H9 (cell line): ENCODE results near the gene SOD3. TPM values are rescaled to one million over a fixed set of nuclear protein-coding genes. Genes with fewer than 3 reads are reported as not detected.

Source experiments
- DNase-seq: peaks from one replicate; pipeline ENCODE4 v3.0.0-alpha.2; 2017
- H2AFZ ChIP-seq: one replicate; pipeline ENCODE4 v1.6.1; 2013; ENCODE audit warnings: mild to moderate bottlenecking, low read length, control low read depth, moderate library complexity
- H2AK5ac ChIP-seq: 2 replicates; pipeline ENCODE4 v1.6.1; 2013; ENCODE audit warnings: low read length, control low read depth, mixed read lengths; ENCODE audit not compliant: insufficient read length
- H2BK120ac ChIP-seq: one replicate; pipeline ENCODE4 v1.6.1; 2013; ENCODE audit warnings: low read depth, mild to moderate bottlenecking, low read length, control low read depth, inconsistent platforms; ENCODE audit not compliant: poor library complexity, severe bottlenecking
- H2BK12ac ChIP-seq: 2 replicates; pipeline ENCODE4 v1.6.1; 2013; ENCODE audit warnings: low read length, control low read depth, mixed read lengths, low read depth; ENCODE audit not compliant: insufficient read length
- H2BK15ac ChIP-seq: 2 replicates; pipeline ENCODE4 v1.6.1; 2013; ENCODE audit warnings: low read depth, low read length, control low read depth
- H2BK20ac ChIP-seq: one replicate; pipeline ENCODE4 v1.6.1; 2013; ENCODE audit warnings: low read depth, mild to moderate bottlenecking, low read length, control low read depth, inconsistent platforms; ENCODE audit not compliant: poor library complexity, severe bottlenecking
- H2BK5ac ChIP-seq: 2 replicates; pipeline ENCODE4 v1.6.1; 2013; ENCODE audit warnings: low read length, control low read depth, mixed read lengths; ENCODE audit not compliant: insufficient read length
- H3K14ac ChIP-seq: 2 replicates; pipeline ENCODE4 v1.6.1; 2013; ENCODE audit warnings: low read length, control low read depth; ENCODE audit not compliant: insufficient read depth
- H3K18ac ChIP-seq: 2 replicates; pipeline ENCODE4 v1.6.1; 2013; ENCODE audit warnings: low read depth, mild to moderate bottlenecking, mixed read lengths, low read length, control low read depth; ENCODE audit not compliant: insufficient read length
- H3K23ac ChIP-seq: 2 replicates; pipeline ENCODE4 v1.6.1; 2013; ENCODE audit warnings: low read length, control low read depth, mixed read lengths, low read depth; ENCODE audit not compliant: insufficient read length
- H3K23me2 ChIP-seq: 2 replicates; pipeline ENCODE4 v1.6.1; 2013; ENCODE audit warnings: low read depth, mild to moderate bottlenecking, mixed read lengths, low read length, control low read depth; ENCODE audit not compliant: insufficient read length, poor library complexity, severe bottlenecking
- H3K27ac ChIP-seq: 2 replicates; pipeline ENCODE4 v1.5.1; 2013; ENCODE audit warnings: low read length, control low read depth, mixed read lengths, low read depth; ENCODE audit not compliant: insufficient read length
- H3K27me3 ChIP-seq: 2 replicates; pipeline ENCODE4 v1.6.1; 2013; ENCODE audit warnings: low read length, control low read depth, inconsistent platforms; ENCODE audit not compliant: insufficient read depth
- H3K4ac ChIP-seq: 2 replicates; pipeline ENCODE4 v1.6.1; 2013; ENCODE audit warnings: low read depth, mild to moderate bottlenecking, control low read depth, inconsistent platforms, low read length, moderate library complexity
- H3K4me1 ChIP-seq: 2 replicates; pipeline ENCODE4 v1.6.1; 2013; ENCODE audit warnings: low read length, control low read depth, inconsistent platforms; ENCODE audit not compliant: insufficient read depth
- H3K4me2 ChIP-seq: 2 replicates; pipeline ENCODE4 v1.6.1; 2013; ENCODE audit warnings: low read length, control low read depth, mixed read lengths; ENCODE audit not compliant: insufficient read length, insufficient read depth
- H3K56ac ChIP-seq: 2 replicates; pipeline ENCODE4 v1.6.1; 2013; ENCODE audit warnings: low read depth, mild to moderate bottlenecking, mixed read lengths, low read length, control low read depth; ENCODE audit not compliant: insufficient read length
- H3K79me1 ChIP-seq: 2 replicates; pipeline ENCODE4 v1.6.1; 2013; ENCODE audit warnings: low read depth, mild to moderate bottlenecking, moderate library complexity, low read length, control low read depth, inconsistent platforms; ENCODE audit not compliant: insufficient read depth, poor library complexity, severe bottlenecking
- H3K79me2 ChIP-seq: 2 replicates; pipeline ENCODE4 v1.6.1; 2013; ENCODE audit warnings: low read length, control low read depth, inconsistent platforms; ENCODE audit not compliant: insufficient read depth
- H3K9ac ChIP-seq: 2 replicates; pipeline ENCODE4 v1.6.1; 2013; ENCODE audit warnings: low read length, control low read depth, mixed read lengths; ENCODE audit not compliant: insufficient read length; ENCODE audit errors: extremely low read depth
- H3K9me3 ChIP-seq: one replicate; pipeline ENCODE4 v1.6.1; 2013; ENCODE audit warnings: low read depth, low read length, inconsistent platforms; ENCODE audit not compliant: control insufficient read depth
- H3T11ph ChIP-seq: one replicate; pipeline ENCODE4 v1.6.1; 2013; ENCODE audit warnings: mild to moderate bottlenecking, low read length, control low read depth, inconsistent platforms
- H4K20me1 ChIP-seq: one replicate; pipeline ENCODE4 v1.6.1; 2013; ENCODE audit not compliant: control insufficient read depth, insufficient read length, insufficient read depth
- H4K5ac ChIP-seq: 2 replicates; pipeline ENCODE4 v1.6.1; 2013; ENCODE audit warnings: low read depth, mild to moderate bottlenecking, mixed read lengths, low read length, control low read depth; ENCODE audit not compliant: insufficient read length
- H4K8ac ChIP-seq: replicated peaks from 2 replicates; pipeline ENCODE4 v1.6.1; 2013; ENCODE audit warnings: low read length, control low read depth, mixed read lengths, low read depth; ENCODE audit not compliant: insufficient read length
- H4K91ac ChIP-seq: 2 replicates; pipeline ENCODE4 v1.6.1; 2013; ENCODE audit warnings: low read depth, mild to moderate bottlenecking, moderate library complexity, mixed read lengths, low read length, control low read depth; ENCODE audit not compliant: insufficient read length
- H3K27ac Mint-ChIP-seq, 3 experiments: 2 replicates in 2 of 3; 3 replicates in 1 of 3; pipeline ENCODE4 v1.8.0; 2020 to 2021; ENCODE audit warnings: mixed read lengths in 3 of 3, mild to moderate bottlenecking in 1 of 3, moderate library complexity in 1 of 3
- H3K27me3 Mint-ChIP-seq: 2 replicates; pipeline ENCODE4 v1.8.0; 2021; ENCODE audit warnings: low read depth, mild to moderate bottlenecking, moderate library complexity, mixed read lengths
- H3K36me3 Mint-ChIP-seq, 3 experiments: 2 replicates in 2 of 3; 3 replicates in 1 of 3; pipeline ENCODE4 v1.8.0; 2020 to 2021; ENCODE audit warnings: low read depth in 3 of 3, mixed read lengths in 3 of 3; ENCODE audit not compliant: insufficient read depth in 1 of 3
- H3K4me1 Mint-ChIP-seq, 2 experiments: 2 replicates each; pipeline ENCODE4 v1.8.0; 2020; ENCODE audit warnings: mixed read lengths in 2 of 2
- H3K4me3 Mint-ChIP-seq, 2 experiments: 2 replicates in 1 of 2; 3 replicates in 1 of 2; pipeline ENCODE4 v1.8.0; 2020 to 2021; ENCODE audit warnings: mild to moderate bottlenecking in 2 of 2, mixed read lengths in 2 of 2, moderate library complexity in 1 of 2
- H3K9me3 Mint-ChIP-seq, 2 experiments: 2 replicates in 1 of 2; 3 replicates in 1 of 2; pipeline ENCODE4 v1.8.0; 2020; ENCODE audit warnings: mild to moderate bottlenecking in 2 of 2, mixed read lengths in 2 of 2, moderate library complexity in 1 of 2
- WGBS: extraction: QIAGEN DNeasy Blood & Tissue Kit; methylation state at CpG from one replicate; pipeline ENCODE4 v1.1.7; 2013; ENCODE audit warnings: missing lambda C conversion rate, low lambda C conversion rate, mixed read lengths; ENCODE audit not compliant: insufficient read length; ENCODE audit errors: extremely low coverage; 5-methylcytosine and 5-hydroxymethylcytosine counted together
- total RNA-seq: library from RNA; stranded (reverse); gene quantifications from 2 replicates; pipeline ENCODE4 v1.2.1, GENCODE V29; 2021
- TF ChIP-seq, protein P1 (sequence below): fragments of 200-600 bp; sonication (generic); conservative IDR thresholded peaks from 3 replicates; pipeline ENCODE4 v1.8.0; 2021; ENCODE audit warnings: antibody characterized with exemption, mild to moderate bottlenecking

SOD3 gene
- total RNA-seq, 1 experiment from 2014 or later: 3.3 TPM

DNA sequence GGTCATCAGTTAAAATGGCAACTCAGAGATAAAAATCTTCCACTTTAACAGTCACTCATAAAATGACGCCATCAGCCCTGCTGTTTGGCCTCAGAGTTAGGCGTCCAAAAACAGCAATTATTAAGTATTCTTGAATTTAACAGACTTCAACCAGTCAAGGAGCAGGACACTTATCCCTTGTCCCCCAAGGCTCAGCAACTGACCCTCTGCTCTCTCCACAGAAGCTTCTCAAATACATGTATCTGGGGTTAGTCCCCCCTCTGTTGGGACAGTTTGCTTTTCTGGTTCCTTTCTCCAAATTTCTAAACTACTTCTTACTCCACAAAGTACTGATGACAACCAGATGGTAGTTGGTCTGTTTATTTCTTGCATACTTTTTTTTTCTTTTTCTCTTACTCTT, 54.4 kb downstream of the SOD3 start:
- Histone ChIP-seq H3K18ac (no peak overlapping the region), H4K91ac (no peak overlapping the region)
- no peak overlapping the region for H3K27ac Mint-ChIP-seq

More for the DNA sequence above, 54.4 kb downstream of the SOD3 start:
- TF ChIP-seq, protein P1, sequence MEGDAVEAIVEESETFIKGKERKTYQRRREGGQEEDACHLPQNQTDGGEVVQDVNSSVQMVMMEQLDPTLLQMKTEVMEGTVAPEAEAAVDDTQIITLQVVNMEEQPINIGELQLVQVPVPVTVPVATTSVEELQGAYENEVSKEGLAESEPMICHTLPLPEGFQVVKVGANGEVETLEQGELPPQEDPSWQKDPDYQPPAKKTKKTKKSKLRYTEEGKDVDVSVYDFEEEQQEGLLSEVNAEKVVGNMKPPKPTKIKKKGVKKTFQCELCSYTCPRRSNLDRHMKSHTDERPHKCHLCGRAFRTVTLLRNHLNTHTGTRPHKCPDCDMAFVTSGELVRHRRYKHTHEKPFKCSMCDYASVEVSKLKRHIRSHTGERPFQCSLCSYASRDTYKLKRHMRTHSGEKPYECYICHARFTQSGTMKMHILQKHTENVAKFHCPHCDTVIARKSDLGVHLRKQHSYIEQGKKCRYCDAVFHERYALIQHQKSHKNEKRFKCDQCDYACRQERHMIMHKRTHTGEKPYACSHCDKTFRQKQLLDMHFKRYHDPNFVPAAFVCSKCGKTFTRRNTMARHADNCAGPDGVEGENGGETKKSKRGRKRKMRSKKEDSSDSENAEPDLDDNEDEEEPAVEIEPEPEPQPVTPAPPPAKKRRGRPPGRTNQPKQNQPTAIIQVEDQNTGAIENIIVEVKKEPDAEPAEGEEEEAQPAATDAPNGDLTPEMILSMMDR: no peak
- no peak overlapping the region for H3K27ac ChIP-seq
- no peak overlapping the region for H3K4me3 Mint-ChIP-seq
- no peaks in the 10 kb centered on the region for H3K23me2 ChIP-seq
- H2AFZ ChIP-seq: no peak overlapping the region
- no peak overlapping the region for H3K9ac ChIP-seq
- no peak overlapping the region for H2BK120ac ChIP-seq
- H2BK5ac ChIP-seq: no peak overlapping the region
- no peak overlapping the region for H3K4ac ChIP-seq
- no peaks in the 10 kb centered on the region for H3K79me2 ChIP-seq
- DNase-seq: no peak
- H3K56ac ChIP-seq: no peak overlapping the region
- H3K36me3 Mint-ChIP-seq: no peaks in the 10 kb centered on the region; a peak in 1 of 7 replicates
- H2BK20ac ChIP-seq: no peak overlapping the region
- H2BK15ac ChIP-seq: no peak overlapping the region
- no peaks in the 10 kb centered on the region for H3K79me1 ChIP-seq
- no peak overlapping the region for H2AK5ac ChIP-seq
- H2BK12ac ChIP-seq: no peak overlapping the region
- H3K9me3 ChIP-seq: no peaks in the 10 kb centered on the region
- H3K14ac ChIP-seq: no peak overlapping the region
- H3K9me3 Mint-ChIP-seq: no peaks in the 10 kb centered on the region
- peaks cover 23 to 31% of the 10 kb centered on the region in 2 experiments for H3K4me1 Mint-ChIP-seq
- peaks cover 5% of the 10 kb centered on the region for H3K27me3 Mint-ChIP-seq
- no peak overlapping the region for H3K4me2 ChIP-seq
- no peaks in the 10 kb centered on the region for H3K27me3 ChIP-seq
- no peak overlapping the region for H3K23ac ChIP-seq
- no peak overlapping the region for H4K5ac ChIP-seq
- no CpG with 5 or more reads among the region's 2 CpGs for WGBS
- 0 out of 2 replicates have a peak, but pooled peaks cover 3% of the 10 kb centered on the region for H3K4me1 ChIP-seq
- H4K8ac ChIP-seq: no peak overlapping the region
- no peak overlapping the region for H3T11ph ChIP-seq
- H4K20me1 ChIP-seq: no peaks in the 10 kb centered on the region

Other genes with a start within 250 kb of the SOD3 start
- gene DHX15, start 211.0 kb upstream of the SOD3 start, total RNA-seq: 286 and 287 TPM in 2 replicates
- 4.5 and 5.0 TPM in 2 replicates for gene CCDC149, start 117.5 kb downstream of the SOD3 start, total RNA-seq
- 1.4 and 2.4 TPM in 2 replicates for gene LGI2, start 235.4 kb downstream of the SOD3 start, total RNA-seq